Transverse colon (tissue), 4 donors: ENCODE data around the gene PPP1R1B. TPM values are rescaled to one million over a fixed set of nuclear protein-coding genes. Genes with fewer than 3 reads are reported as not detected.

ENCODE experiments used
- DNase-seq: peaks from one replicate; pipeline ENCODE4 v3.0.0-alpha.2; 2019
- H3K27ac ChIP-seq, 4 donors: fragments of 200-600 bp; sonication (generic); 2 replicates each; pipeline ENCODE4 v1.5.1; 2016 to 2018; ENCODE audit warnings: inconsistent platforms in 4 of 4
- H3K27me3 ChIP-seq: fragments of 200-600 bp; sonication (generic); 2 replicates; pipeline ENCODE4 v1.5.1; 2017; ENCODE audit warnings: inconsistent platforms
- H3K36me3 ChIP-seq, 4 donors: fragments of 200-600 bp; sonication (generic); 2 replicates each; pipeline ENCODE4 v1.5.1; 2017 to 2019; ENCODE audit warnings: inconsistent platforms in 4 of 4
- H3K4me1 ChIP-seq, 4 donors: fragments of 200-600 bp; sonication (generic); 2 replicates each; pipeline ENCODE4 v1.5.1; 2017 to 2020; ENCODE audit warnings: inconsistent platforms in 4 of 4
- H3K4me3 ChIP-seq, 4 donors: fragments of 200-600 bp; sonication (generic); 1 replicate in 1 of 4; 2 replicates in 3 of 4; pipeline versions ENCODE4 v1.5.1 to v1.6.1; 2017 to 2019; ENCODE audit warnings: inconsistent platforms in 4 of 4
- H3K9me3 ChIP-seq, 2 donors: fragments of 200-600 bp; sonication (generic); 2 replicates each; pipeline ENCODE4 v1.5.1; 2017 to 2019; ENCODE audit warnings: inconsistent platforms in 2 of 2
- EP300 ChIP-seq: sonication (generic); formaldehyde crosslinking; IDR thresholded peaks from one replicate; pipeline ENCODE4 v1.6.1; 2017; ENCODE audit warnings: antibody characterized with exemption, low read depth
- POLR2A ChIP-seq: fragments of 450-650 bp; IDR thresholded peaks from one replicate; pipeline ENCODE4 v1.6.1; 2016; ENCODE audit warnings: antibody characterized with exemption, mild to moderate bottlenecking, moderate library complexity
- POLR2AphosphoS5 ChIP-seq, 3 donors: sonication (generic); formaldehyde crosslinking; IDR thresholded peaks; one replicate each; pipeline ENCODE4 v1.6.1; 2016; ENCODE audit warnings: antibody characterized with exemption in 3 of 3
- WGBS, 2 donors: methylation state at CpG; one replicate each; pipeline ENCODE4 v1.1.5; 2018; ENCODE audit warnings: low coverage in 1 of 2; 5-methylcytosine and 5-hydroxymethylcytosine counted together
- in situ Hi-C, 4 donors: fragments of 200-750 bp; cut with MboI; loops; one replicate each; pipeline versions ENCODE4 v1.15.0 to v1.15.1; 2017; ENCODE audit warnings: low sequenced_read_pairs in 3 of 4, low pct_ligation_motif_present in 1 of 4, low pct_unique_long_range_greater_than_20kb in 1 of 4
- intact Hi-C: fragments of 100-400 bp; cut with DNase I; formaldehyde crosslinking; loops from one replicate; pipeline ENCODE4 v1.15.1; 2023; ENCODE audit warnings: low total_unique reads
- total RNA-seq, 4 donors: library from RNA; depleted of rRNA; stranded (reverse); fragments of >200 nt; gene quantifications; one replicate each; pipeline ENCODE4 v1.1.0, GENCODE V29; 2016
- TF ChIP-seq, protein P1 (sequence below), 5 experiments: fragments of 200-600 bp in 3 of 5; fragments of 450-650 bp in 2 of 5; sonication (generic) in 3 of 5; IDR thresholded peaks; 1 replicate in 2 of 5; 2 replicates in 3 of 5; pipeline ENCODE4 v1.5.1; 2016 to 2017; ENCODE audit warnings: antibody characterized with exemption in 5 of 5, inconsistent platforms in 3 of 5, mild to moderate bottlenecking in 2 of 5, moderate library complexity in 1 of 5

PPP1R1B gene
- total RNA-seq, 4 donors from 2014 or later: 125 to 509 (median 223) TPM

DNA sequence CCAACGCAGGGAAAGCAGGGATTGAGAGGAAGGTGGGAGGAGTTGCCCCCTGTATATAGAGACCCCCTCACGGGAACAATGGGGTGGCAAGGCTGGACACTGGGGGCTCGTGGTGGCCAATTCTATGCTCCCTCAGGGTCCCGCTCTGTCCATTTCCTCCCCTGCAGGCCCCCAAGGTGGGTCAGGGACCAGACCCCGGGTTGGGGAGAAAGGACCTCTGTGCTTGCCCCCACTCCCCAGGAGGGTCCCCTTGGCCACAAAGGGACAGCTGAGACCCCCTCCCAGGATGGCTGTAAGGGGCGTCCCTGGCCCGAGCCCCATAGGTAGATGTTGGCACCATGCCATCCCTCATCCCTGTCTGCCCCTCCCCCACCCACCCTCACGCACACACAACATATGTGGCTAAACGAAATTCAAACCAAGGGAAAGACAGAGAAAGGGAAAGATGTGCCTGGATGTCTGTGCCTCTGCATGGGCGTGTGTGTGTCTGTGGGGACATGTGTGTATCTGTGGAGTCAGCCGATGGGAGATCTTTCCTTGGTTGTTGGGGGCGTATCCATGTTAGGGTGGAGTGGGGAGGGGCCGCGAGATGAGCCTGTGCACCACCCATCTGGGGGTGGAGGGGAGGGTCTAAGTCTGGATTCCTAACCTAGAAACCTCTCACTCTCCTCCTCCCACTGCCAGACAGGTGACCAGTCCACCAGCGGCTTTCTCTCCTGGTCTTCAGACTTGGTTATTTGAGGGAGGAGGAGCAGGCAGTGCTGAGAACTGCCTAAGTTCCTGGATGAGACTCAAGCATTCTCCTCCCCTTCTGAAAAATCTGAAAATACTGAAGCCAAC is 18.4 kb upstream of the PPP1R1B start:
- H3K4me3 ChIP-seq: no peak overlapping the region
- no peak overlapping the region for H3K27ac ChIP-seq
- no peaks in the 10 kb centered on the region for H3K9me3 ChIP-seq
- H3K4me1 ChIP-seq: peaks cover 21 to 29% (median 26%) of the 10 kb centered on the region in 4 donors
- WGBS, 2 donors: 0 to 18% methylated on average over 2 to 15 of the region's 15 CpGs
- H3K27me3 ChIP-seq: peaks cover 91% of the 10 kb centered on the region
- in situ Hi-C loops (no loop called here), intact Hi-C loops (no loop called here)
- no peak for DNase-seq
- H3K36me3 ChIP-seq: no peaks in the 10 kb centered on the region
- TF ChIP-seq POLR2A: no peak
- TF ChIP-seq POLR2AphosphoS5 (IDR thresholded peaks at IDR 0.05): no peak
- TF ChIP-seq EP300: no peak
- TF ChIP-seq, protein P1, sequence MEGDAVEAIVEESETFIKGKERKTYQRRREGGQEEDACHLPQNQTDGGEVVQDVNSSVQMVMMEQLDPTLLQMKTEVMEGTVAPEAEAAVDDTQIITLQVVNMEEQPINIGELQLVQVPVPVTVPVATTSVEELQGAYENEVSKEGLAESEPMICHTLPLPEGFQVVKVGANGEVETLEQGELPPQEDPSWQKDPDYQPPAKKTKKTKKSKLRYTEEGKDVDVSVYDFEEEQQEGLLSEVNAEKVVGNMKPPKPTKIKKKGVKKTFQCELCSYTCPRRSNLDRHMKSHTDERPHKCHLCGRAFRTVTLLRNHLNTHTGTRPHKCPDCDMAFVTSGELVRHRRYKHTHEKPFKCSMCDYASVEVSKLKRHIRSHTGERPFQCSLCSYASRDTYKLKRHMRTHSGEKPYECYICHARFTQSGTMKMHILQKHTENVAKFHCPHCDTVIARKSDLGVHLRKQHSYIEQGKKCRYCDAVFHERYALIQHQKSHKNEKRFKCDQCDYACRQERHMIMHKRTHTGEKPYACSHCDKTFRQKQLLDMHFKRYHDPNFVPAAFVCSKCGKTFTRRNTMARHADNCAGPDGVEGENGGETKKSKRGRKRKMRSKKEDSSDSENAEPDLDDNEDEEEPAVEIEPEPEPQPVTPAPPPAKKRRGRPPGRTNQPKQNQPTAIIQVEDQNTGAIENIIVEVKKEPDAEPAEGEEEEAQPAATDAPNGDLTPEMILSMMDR (IDR thresholded peaks at IDR 0.05): no peak

DNA sequence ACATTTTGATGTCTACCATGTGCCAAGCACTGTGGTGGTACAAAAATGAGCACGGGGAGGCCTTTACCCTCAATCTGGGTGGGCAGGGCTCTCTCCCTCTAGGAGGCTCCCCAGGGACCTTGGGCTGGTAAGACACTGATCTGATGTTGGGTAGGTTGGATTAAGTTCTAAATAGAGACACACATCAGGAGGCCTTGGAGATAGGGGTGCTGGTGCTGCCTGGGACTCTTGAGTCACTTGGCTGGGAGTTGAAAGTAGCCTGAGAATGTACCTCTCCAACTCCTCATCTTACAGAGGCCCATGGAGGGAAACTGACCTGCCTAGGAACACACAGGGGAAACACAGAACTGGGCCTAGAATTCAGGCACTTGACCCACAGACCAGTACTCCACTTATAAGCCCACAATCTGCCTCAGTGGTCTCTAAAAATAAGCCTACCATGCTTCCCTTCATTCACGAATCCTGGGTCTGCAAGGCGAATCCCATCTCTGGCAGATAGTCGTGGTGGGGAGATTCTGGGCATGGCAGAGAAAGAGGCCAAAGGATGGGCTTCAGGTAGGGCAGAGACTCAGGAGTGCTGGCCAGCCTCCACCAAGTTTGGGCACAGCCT is 17.2 kb upstream of the PPP1R1B start:
- intact Hi-C loops (no loop called here), in situ Hi-C loops (loop anchor here in 1 of 4 donors (10.0 kb wide), 1 partner anchor 145 kb away; no protein-coding TSS in a partner anchor)
- Histone ChIP-seq H3K4me3 (no peak overlapping the region), H3K27ac (no peak overlapping the region), H3K27me3 (peaks cover 85% of the 10 kb centered on the region), H3K36me3 (no peaks in the 10 kb centered on the region), H3K4me1 (peaks cover 21 to 29% (median 25%) of the 10 kb centered on the region in 4 donors), H3K9me3 (no peaks in the 10 kb centered on the region)
- 86% methylated on average over 4 of the region's 4 CpGs; no CpG with 5 or more reads in 1 of the 2 donors for WGBS, 2 donors
- TF ChIP-seq EP300 (no peak), POLR2AphosphoS5 (IDR thresholded peaks at IDR 0.05) (no peak), POLR2A (no peak)
- TF ChIP-seq, protein P1 (IDR thresholded peaks at IDR 0.05): no peak
- no peak for DNase-seq

DNA sequence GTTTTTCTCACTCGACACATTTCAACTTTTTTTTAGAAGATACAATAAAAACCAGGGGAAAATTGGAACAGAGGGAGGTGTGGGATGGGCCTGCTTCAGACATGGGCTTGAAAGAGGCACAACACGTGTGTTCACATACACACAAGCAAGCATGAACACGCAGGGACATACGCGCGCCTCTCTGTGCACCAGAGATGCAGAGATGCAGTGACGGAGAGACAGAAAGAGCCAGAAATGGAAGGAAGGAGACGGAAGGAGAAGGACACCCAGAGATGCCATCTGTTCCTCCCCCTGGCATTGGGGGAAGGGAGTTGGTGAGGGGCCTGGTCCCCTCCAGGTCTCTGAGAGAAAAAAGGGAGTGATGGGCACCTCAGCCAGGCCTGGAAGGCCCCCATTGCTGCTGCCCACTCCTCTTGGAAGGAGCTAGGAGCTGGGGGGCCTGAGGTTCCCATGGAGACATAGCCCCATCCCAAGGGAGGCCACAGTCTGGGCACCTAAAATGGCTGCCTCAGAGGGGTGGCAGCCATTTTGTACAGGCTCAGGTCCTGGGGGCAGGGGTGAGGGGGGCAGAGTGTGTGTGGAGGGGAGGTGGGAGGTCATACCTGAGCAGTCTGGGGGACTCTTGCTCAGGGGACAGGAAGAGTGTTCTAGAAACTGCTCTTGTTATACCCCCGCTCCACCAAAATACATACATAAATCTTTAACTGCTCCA is 15.2 kb upstream of the PPP1R1B start:
- in situ Hi-C loops: loop anchor here in 1 of 4 donors (10.0 kb wide), 1 partner anchor 143 kb away; no protein-coding TSS in a partner anchor
- intact Hi-C loops: no loop called here
- Histone ChIP-seq H3K27ac (no peak overlapping the region), H3K9me3 (no peaks in the 10 kb centered on the region), H3K4me3 (no peak overlapping the region), H3K27me3 (peaks cover 80% of the 10 kb centered on the region), H3K36me3 (no peaks in the 10 kb centered on the region), H3K4me1 (peaks cover 6 to 11% (median 7%) of the 10 kb centered on the region in 4 donors)
- TF ChIP-seq, protein P1 (IDR thresholded peaks at IDR 0.05): no peak
- no peak for TF ChIP-seq POLR2AphosphoS5 (IDR thresholded peaks at IDR 0.05)
- no peak for TF ChIP-seq EP300
- TF ChIP-seq POLR2A: no peak
- 81 to 89% methylated on average over 6 to 9 of the region's 9 CpGs for WGBS, 2 donors
- no peak for DNase-seq
